ENCODE results near the gene ENOX1. TPM values are rescaled to one million over a fixed set of nuclear protein-coding genes. Genes with fewer than 3 reads are reported as not detected.

The ENOX1 gene
- total and polyA plus RNA-seq, 9 of the 15 experiments (the other 6 are each of a cell fraction or from before 2014, with no cell fraction given), result not detected

DNA sequence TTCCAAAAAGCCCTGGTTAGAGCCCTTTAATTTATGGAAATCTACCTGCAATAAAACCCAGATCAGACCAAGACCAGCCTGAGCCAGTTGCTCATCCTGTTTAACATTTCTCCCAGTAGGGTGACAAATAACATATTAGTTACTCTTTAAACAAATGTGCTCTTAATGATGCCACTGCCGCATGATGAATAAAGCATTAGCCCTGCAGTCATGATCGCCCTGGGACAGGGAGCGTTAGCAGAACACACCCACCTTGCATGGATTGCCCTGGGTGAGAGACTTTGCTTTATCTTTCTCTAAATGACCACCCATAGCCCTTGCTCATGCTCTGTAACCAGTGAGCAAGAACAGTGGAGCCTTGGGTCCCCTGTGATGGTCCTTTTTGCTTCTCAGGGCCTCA, 362.4 kb downstream of the ENOX1 start (continued):
- TF ChIP-seq, protein P1, sequence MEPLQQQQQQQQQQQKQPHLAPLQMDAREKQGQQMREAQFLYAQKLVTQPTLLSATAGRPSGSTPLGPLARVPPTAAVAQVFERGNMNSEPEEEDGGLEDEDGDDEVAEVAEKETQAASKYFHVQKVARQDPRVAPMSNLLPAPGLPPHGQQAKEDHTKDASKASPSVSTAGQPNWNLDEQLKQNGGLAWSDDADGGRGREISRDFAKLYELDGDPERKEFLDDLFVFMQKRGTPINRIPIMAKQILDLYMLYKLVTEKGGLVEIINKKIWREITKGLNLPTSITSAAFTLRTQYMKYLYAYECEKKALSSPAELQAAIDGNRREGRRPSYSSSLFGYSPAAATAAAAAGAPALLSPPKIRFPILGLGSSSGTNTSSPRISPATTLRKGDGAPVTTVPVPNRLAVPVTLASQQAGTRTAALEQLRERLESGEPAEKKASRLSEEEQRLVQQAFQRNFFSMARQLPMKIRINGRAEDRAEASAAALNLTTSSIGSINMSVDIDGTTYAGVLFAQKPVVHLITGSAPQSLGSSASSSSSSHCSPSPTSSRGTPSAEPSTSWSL (CRISPR knock-in tag; IDR thresholded peaks at IDR 0.05; ENCODE audit: borderline replicate concordance), result no peak
- TF ChIP-seq CBFA2T3 (IDR thresholded peaks at IDR 0.05), result no peak
- TF ChIP-seq MEIS2 (IDR thresholded peaks at IDR 0.05; ENCODE audit: partially characterized antibody), result no peak
- no peak for TF ChIP-seq KLF6 (CRISPR knock-in tag; IDR thresholded peaks at IDR 0.05; ENCODE audit: borderline replicate concordance)
- TF ChIP-seq TRIM28 (IDR thresholded peaks at IDR 0.05), result no peak
- TF ChIP-seq ZNF717 (CRISPR knock-in tag; IDR thresholded peaks at IDR 0.05), result no peak
- no peak for TF ChIP-seq PRMT5 (CRISPR knock-in tag; IDR thresholded peaks at IDR 0.05)

DNA sequence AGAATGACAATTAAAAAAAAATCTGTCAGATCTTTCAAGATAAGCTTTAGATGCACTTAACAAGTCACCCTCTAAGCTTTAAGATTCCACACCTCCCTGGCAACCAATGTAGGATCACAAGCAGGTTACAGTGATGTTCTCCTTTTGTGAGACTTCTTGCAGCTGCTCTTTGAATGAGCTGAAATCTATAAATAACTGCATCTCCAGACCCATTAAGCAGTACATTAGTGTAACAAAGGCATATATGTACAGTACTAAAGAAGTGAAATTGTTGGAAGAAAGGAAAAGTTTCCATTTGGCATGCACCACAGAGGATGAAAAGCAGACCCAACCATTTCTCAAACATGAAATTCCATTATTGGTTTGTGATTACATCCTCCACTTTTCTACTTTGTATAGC, 364.7 kb downstream of the ENOX1 start:
- no peaks in the 10 kb centered on the region for H3K9me1 ChIP-seq (ENCODE audit: control insufficient read depth, insufficient read depth, low read length)
- no peak overlapping the region for H3K9ac ChIP-seq (ENCODE audit: insufficient read depth in 1 of 2, low read depth in 2 of 2, low read length in 2 of 2)
- in situ Hi-C loops (cut with MboI) (no loop called here), intact Hi-C loops (cut with micrococcal nuclease) (no loop called here)
- H2AFZ ChIP-seq (ENCODE audit: low read depth, low read length), result no peak overlapping the region
- no peaks in the 10 kb centered on the region for H3K27me3 ChIP-seq (ENCODE audit: control insufficient read depth in 2 of 2, insufficient read depth in 2 of 2, low read length in 2 of 2)
- ATAC-seq (no peak), FAIRE-seq (no peak), DNase-seq (ENCODE audit: extremely low read depth in 1 of 4, low spot score in 3 of 4) (no peak)
- no peaks in the 10 kb centered on the region for H4K20me1 ChIP-seq (replicated peaks; ENCODE audit: control insufficient read depth, insufficient read depth, low read length)
- no peaks in the 10 kb centered on the region for H3K4me1 ChIP-seq (replicated peaks in 1 of 2; ENCODE audit: control insufficient read depth in 2 of 2, insufficient read depth in 2 of 2, low read length in 2 of 2)
- H3K9me3 ChIP-seq (replicated peaks; ENCODE audit: control insufficient read depth, insufficient read depth, low read depth, low read length), result no peaks in the 10 kb centered on the region
- CTCF ChIA-PET (ENCODE audit: low intra/inter-chr PET ratio), result no interaction called here
- no peaks in the 10 kb centered on the region for H3K79me2 ChIP-seq (ENCODE audit: control insufficient read depth, insufficient read depth, low read length)
- H3K4me2 ChIP-seq (ENCODE audit: insufficient read depth, low read length), result no peak overlapping the region
- no peak overlapping the region for H3K4me3 ChIP-seq
- no peak overlapping the region for H3K27ac ChIP-seq (ENCODE audit: extremely low read depth, low read depth, low read length)
- POLR2A ChIA-PET, result no interaction called here
- H3K36me3 ChIP-seq (ENCODE audit: control insufficient read depth, insufficient read depth, low read length), result no peaks in the 10 kb centered on the region
- BruUV-seq (replicated peaks), result no TSS peak
- TF ChIP-seq ETV1 (tag; conservative IDR thresholded peaks at IDR 0.05; ENCODE audit: low read depth) (no peak), DIDO1 (tag; IDR thresholded peaks at IDR 0.05; ENCODE audit: low read depth) (no peak), NR3C1 (CRISPR knock-in tag; IDR thresholded peaks at IDR 0.05) (no peak), ZNF695 (CRISPR knock-in tag; IDR thresholded peaks at IDR 0.05) (no peak), TRIM24 (IDR thresholded peaks at IDR 0.05) (no peak)
- TF ChIP-seq, protein P2, sequence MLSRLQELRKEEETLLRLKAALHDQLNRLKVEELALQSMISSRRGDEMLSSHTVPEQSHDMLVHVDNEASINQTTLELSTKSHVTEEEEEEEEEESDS (CRISPR knock-in tag; IDR thresholded peaks at IDR 0.05), result no peak
- TF ChIP-seq, protein P3, sequence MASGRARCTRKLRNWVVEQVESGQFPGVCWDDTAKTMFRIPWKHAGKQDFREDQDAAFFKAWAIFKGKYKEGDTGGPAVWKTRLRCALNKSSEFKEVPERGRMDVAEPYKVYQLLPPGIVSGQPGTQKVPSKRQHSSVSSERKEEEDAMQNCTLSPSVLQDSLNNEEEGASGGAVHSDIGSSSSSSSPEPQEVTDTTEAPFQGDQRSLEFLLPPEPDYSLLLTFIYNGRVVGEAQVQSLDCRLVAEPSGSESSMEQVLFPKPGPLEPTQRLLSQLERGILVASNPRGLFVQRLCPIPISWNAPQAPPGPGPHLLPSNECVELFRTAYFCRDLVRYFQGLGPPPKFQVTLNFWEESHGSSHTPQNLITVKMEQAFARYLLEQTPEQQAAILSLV (tag; IDR thresholded peaks at IDR 0.05), result no peak
